HT1080 (cell line): ENCODE results near the gene SNAI1. TPM values are rescaled to one million over a fixed set of nuclear protein-coding genes. Genes with fewer than 3 reads are reported as not detected.
"Not testable (repeated sequence)": the region's sequence is repeated elsewhere in the genome, so short reads cannot be mapped to it uniquely, and the experiment has no call there.

Experiments used
- DNase-seq: peaks from one replicate; pipeline ENCODE4 v3.0.0-alpha.2; 2015; ENCODE audit warnings: low read depth
- polyA plus RNA-seq, 2 experiments: library from polyadenylated mRNA; depleted of rRNA; stranded (reverse); fragments of >200 nt; gene quantifications; 2 replicates each; pipeline ENCODE4 v1.2.3, GENCODE V29; 2015
- total RNA-seq: library from RNA; depleted of rRNA; stranded (reverse); fragments of >200 nt; shearing (Covaris generic); gene quantifications from 2 replicates; pipeline ENCODE4 v1.2.3, GENCODE V29; 2014; rRNA removed

SNAI1 gene
- total RNA-seq, result 2.1 and 3.2 TPM in 2 replicates
- polyA plus RNA-seq (2015; cell fraction: cytosol; rRNA removed), result 7.0 and 8.3 TPM in 2 replicates
- polyA plus RNA-seq (2015; cell fraction: nucleus; rRNA removed), result 5.7 and 7.6 TPM in 2 replicates

DNA sequence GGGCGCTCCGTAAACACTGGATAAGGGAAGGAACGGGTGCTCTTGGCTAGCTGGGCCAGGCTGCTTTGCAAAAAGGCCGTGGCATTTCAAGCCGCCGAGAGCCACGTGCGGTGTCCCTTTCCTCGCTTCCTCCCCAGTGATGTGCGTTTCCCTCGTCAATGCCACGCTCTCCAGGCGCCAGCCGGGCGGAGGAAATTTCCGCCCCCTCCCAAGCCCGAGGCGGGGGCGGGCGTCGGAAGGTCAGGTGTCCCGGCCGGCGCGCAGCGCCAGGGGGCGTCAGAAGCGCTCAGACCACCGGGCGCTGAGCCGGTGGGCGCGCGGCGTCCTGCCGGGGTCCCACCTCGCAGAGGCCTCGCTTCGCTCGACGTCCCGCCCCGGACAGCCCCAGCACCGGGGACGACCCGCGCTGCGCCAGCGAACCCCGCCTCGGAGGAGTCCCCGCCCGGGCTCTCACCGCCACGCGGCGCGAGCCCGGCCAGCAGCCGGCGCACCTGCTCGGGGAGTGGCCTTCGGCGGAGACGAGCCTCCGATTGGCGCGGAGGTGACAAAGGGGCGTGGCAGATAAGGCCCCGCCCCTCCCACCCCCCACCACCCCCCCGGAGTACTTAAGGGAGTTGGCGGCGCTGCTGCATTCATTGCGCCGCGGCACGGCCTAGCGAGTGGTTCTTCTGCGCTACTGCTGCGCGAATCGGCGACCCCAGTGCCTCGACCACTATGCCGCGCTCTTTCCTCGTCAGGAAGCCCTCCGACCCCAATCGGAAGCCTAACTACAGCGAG, at the start of gene SNAI1:
TSS of gene SNAI1 (plus strand) at position 635 of the 777 bp plus-strand sequence. CDS start at position 715, 80 bp downstream.
- peak; percentile 65 for DNase-seq

- DNase-seq, result no peak
Observed at GRCh38 chr20:49935746-49936152, 47.0 kb upstream of the SNAI1 start.

DNA sequence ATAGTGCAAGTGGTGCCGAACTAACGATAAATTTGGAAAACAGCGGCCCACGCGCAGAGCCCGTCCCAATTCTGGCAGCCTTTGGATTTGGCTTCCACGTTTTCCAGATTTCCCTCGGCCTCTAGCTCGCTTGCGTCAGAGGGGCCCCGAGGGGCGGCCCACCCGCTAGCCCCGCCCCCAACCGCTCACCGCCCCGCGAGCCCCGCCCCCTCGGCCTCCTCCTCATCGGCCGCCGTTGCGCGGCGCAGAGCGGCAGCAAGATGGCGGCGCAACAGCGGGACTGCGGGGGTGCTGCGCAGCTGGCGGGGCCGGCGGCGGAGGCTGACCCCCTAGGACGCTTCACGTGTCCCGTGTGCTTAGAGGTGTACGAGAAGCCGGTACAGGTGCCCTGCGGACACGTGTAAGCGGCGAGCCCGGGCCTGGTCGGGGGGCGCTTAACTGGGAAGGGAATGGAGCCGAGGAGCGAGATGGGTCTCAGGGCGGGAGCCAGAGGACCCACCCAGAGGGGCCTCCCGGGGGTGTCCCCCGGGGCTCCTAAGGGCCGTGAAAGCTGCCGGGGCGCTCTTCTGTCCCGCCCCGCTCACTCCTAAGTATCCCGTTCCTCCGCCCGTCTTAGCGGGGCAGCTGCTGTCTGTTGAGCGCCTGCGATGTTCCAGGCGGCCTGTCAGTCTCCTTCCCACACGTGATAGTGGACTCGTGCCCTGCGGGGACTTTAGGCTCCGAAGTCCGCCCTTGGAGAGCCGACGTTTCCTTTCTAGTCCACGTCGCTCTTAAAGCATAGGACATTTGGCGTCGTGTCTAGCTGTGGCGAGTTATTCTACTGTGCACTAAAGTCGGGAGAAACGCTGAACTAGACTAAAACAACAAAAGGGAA, 46.4 kb upstream of the SNAI1 start, which contains the start of gene RNF114:
TSS of gene RNF114 (plus strand) at position 245 of the 874 bp plus-strand sequence. CDS start at position 261, 16 bp downstream.
- DNase-seq, result peak; percentile 54

DNA sequence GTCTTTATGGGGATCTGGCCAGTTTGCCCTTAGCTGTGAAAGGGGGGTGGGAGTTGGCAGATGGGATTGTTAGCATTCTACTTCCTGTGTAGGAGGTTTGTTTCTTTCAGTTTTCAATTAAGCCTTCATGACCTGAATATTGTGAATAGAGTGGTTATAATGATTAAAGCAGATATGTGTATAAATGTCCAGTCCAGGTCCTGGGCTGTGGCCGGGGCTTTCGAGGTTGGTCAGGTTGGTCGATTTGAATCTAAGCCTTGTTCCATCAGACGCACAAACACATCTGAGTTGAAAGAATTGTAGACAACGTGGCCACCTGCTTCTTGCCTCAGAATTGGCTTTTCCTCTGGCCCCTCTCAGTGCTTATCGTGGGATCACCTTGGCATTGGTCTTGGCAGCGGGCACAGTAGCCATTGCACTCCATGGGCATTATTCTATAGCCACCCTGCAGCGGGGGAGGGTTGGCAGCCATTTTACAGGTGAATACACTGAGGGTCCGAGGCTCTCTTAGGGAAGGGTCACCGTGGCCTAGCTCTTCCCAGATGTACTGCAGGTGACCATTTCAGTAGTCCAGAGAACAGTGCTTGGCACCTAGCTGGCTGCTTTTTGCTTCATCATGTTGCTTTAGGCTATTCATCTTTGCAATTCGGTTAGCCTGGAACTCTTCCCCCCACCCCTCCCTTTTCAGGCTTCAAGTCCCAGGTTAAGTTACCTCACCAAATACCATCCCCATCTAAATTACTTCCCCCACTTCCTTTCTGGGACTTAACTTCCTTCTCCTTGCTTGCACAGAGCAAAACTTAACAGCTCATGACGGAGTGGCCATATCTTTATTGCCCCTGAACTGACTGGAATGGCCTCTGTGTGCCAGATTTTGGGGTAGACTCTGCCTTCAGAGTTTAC, 45.5 kb upstream of the SNAI1 start:
- DNase-seq, result no peak

DNA sequence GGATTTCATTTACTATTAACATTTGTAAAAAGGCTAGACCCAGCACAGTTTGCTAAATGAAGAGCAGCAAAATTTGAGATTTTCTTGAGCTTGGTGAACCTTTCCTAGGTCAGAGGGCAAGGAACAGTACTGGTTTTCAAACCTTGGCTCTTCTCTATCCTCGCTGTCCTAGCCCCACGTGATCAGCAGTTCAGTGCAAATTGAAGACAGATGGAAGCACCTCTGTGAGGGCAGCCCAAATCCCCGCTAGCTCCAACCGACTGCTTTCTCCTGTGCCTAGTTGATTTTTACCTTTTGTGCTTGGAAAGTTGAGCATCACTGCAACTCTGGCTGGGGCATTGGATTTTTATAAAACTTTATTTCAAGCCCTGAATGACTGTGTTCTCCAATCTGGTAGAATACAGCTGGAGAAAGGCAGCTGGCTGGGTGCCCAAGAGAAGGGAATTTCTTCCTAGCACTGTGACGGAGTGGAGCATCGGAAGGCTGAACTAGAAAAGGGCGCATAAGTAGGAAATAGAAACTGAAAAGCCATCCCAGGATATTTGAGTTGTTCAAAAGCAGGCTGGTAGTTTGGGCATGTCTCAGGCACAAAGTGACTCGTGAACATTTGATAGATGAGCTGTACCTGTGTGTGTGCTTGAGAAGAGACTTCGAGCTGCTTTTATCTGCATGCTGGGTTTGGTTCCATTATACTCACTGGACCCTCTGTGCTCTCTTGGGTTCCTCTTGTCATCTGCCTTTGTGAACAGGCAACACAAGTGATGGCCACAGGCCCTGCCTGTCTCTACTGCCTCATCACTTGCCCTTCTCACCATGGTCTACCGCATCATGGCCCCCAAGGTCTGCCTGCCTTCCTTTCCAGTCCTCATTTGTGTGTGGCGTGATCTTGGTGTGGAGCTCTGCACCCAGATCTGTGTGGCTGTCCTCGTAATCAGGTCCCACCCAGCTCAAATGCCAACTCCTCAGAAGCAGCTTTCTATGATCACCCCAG, 44.3 kb upstream of the SNAI1 start:
- DNase-seq, result no peak

GRCh38 chr20:49941456-49941855, 41.3 kb upstream of the SNAI1 start:
- no peak for DNase-seq

- DNase-seq, result no peak
Observed at GRCh38 chr20:49942303-49942702, 40.5 kb upstream of the SNAI1 start.

GRCh38 chr20:49942942-49943341, 39.8 kb upstream of the SNAI1 start:
- no peak for DNase-seq

- DNase-seq, result no peak
Observed at GRCh38 chr20:49945306-49945700, 37.5 kb upstream of the SNAI1 start.

- DNase-seq, result no peak
Observed at GRCh38 chr20:49945701-49946477, 36.9 kb upstream of the SNAI1 start.

DNA sequence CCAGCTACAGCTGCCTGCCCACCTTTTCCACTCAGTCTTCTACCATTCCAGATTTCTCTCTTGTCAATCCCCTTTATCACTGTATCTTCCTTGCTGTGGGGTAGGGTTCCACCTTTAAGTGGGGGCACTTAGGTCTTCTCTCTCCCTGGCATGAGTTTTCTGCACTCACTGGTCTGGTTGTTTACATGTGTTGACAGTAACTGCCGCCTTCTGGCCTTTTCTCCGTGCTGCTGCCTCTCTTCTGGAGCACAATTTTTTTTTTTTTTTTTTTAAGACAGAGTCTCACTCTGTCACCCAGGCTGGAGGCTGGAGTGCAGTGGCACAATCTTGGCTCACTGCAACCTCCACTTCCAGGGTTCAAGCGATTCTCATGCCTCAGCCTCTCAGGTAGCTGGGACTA, 34.6 kb upstream of the SNAI1 start:
- DNase-seq, result no peak

DNA sequence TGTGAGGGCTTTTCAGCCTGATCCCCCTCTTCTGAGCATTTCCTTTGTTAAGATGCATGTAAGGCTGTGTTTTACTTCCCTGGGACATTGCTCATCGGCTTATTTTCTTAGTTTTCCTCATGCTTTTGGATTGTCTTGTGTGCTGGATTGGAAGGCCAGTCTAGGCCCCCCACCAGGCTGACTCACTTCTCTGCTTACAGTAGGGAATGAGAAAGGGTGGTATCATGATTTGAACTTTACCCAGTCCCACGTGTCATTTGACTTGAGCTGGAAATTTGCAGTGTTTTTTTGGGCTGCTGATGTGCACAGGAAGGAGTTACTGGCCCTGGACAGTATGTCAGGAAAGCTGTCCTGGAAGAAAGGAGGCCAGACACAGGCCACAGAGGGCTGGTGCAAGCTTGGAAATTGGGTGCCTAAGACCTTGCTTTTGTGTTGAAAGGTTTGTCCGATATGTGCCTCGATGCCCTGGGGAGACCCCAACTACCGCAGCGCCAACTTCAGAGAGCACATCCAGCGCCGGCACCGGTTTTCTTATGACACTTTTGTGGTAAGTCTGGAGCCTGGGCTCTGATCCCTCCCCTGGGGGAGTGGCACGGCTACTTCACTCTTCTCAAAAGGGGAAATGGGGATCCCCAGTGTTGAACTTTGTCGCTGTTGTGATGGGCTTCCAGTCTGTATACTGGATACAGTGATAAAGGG, 33.8 kb upstream of the SNAI1 start:
- peak; percentile 96 for DNase-seq

DNA sequence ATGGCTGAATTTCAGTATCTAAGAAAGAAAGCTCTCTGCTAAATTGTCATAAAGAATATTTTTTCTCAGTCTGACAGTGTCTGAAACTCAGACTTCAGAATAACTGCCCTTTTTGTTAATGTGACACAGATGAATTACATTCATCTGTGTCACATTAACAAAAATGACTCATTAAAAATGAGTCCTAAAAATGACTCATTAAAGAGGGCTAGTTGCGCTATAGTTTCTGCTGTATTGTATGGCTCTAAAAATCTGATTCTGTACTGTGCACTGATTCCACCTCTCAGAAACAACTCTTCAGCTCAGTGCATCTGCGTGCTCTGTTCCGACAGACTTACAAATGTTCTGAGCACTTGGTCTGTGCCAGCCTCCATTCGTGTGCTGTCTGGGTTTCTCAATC, 31.6 kb upstream of the SNAI1 start:
- DNase-seq, result peak; percentile 78

DNA sequence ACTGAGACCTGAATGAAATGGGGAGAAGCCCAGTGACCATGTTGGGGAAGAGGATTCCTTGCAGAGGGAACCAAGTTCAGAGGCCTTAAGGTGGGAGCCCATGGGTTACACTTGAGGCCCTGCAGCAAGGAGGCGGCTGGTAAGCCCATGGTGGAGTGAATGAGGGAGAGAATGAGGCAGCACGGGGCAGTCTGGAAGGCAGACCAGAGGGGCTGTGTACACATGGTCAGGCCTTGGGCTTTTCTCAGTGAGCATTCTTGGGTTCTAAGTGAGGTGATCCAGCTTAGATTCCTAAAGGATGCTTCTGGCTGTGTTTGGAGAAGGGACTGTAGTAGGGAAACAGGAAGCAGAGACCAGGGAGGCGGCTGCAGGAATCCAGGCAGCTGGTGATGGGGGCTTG, 27.6 kb upstream of the SNAI1 start:
- DNase-seq, result no peak

DNA sequence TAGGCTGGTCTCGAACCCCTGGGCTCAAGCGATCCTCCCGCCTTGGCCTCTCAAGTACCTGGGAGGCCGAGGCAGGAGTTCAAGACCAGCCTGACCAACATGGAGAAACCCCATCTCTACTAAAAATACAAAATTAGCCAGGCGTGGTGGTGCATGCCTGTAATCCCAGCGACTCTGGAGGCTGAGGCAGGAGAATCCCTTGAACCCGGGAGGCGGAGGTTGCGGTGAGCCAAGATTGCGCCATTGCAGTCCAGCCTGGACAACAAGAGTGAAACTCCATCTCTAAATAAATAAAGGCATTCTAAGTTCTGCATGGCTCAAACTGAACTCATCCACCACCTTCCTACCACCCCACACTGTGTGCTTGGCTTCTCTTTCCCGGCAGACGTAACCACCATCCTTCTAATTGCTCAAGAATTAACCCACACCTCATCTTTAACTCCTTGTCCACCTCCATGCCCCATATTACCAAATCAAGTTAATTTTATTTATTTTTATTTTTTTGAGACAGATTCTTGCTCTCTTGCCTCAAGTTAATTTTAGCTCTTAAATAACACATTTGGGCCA, 26.9 kb upstream of the SNAI1 start:
- DNase-seq, result not testable (repeated sequence)

- DNase-seq, result no peak
Observed at GRCh38 chr20:49956689-49957088, 26.1 kb upstream of the SNAI1 start.

DNA sequence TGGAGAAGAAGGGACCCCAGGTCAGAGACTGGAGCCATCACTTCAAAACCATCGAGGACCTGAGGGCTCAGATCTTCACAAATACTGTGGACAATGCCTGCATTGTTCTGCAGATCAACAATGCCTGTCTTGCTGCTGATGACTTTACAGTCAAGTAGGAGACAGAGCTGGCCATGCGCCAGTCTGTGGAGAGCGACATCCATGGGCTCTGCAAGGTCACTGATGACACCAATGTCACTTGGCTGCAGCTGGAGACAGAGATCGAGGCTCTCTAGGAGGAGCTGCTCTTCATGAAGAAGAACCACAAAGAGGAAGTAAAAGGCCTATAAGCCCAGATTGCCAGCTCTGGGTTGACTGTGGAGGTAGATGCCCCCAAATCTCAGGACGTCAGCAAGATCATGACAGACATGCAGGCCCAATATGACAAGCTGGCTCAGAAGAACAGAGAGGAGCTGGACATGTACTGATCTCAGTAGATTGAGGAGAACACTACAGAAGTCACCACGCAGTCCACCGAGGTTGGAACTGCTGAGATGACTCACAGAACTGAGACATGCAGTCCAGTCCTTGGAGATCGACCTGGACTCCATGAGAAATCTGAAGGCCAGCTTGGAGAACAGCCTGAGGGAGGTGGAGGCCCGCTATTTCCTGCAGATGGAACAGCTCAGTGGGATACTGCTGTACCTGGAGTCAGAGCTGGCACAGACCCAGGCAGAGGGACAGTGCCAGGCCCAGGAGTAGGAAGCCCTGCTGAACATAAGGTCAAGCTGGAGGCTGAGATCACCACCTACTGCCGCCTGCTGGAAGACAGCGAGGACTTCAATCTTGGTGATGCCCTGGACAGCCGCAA, 25.5 kb upstream of the SNAI1 start:
- not testable (repeated sequence) for DNase-seq
